ENCODE data around the gene SPNS2. TPM values are rescaled to one million over a fixed set of nuclear protein-coding genes. Genes with fewer than 3 reads are reported as not detected.

SPNS2 gene
- total RNA-seq, 1 experiment from 2014 or later, result 0.33 TPM

DNA sequence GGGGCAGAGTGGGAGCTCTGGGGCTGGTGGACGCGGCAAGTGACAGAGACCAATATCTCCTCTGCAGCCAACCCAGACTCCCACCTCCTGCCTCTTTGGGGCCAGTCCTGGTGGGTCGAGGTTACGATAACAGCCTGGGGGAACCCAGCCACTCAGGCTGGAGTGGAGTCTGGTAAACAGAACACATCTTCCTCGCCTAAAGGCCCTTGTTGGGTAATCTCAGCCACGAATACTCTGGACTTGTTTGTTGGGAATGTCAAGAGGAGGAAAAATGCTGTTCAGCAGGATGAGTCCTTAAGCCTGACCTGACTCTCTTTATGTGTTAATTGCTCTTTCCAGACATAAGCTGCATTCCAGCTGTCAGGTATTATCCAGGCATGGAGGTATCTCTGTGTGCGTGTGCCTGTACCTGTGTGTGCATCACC lies 8.0 kb upstream of the SPNS2 start:
- Histone ChIP-seq H2BK120ac (ENCODE audit: low read depth, low read length, poor library complexity, severe bottlenecking) (no peak overlapping the region), H2BK12ac (ENCODE audit: insufficient read length, low read depth, low read length) (no peak overlapping the region), H3T11ph (ENCODE audit: low read length) (no peak overlapping the region), H2BK5ac (ENCODE audit: insufficient read length, low read length) (no peak overlapping the region), H2BK15ac (ENCODE audit: low read depth, low read length) (no peak overlapping the region), H4K5ac (ENCODE audit: insufficient read length, low read depth, low read length) (no peak overlapping the region), H3K14ac (ENCODE audit: insufficient read depth, low read length) (no peak overlapping the region), H3K27me3 (ENCODE audit: insufficient read depth, low read length) (no peaks in the 10 kb centered on the region), H3K18ac (ENCODE audit: insufficient read length, low read depth, low read length) (no peak overlapping the region), H4K8ac (replicated peaks; ENCODE audit: insufficient read length, low read depth, low read length) (no peak overlapping the region), H4K91ac (ENCODE audit: insufficient read length, low read depth, low read length) (no peak overlapping the region), H3K79me2 (ENCODE audit: insufficient read depth, low read length) (no peaks in the 10 kb centered on the region), H2AK5ac (ENCODE audit: insufficient read length, low read length) (no peak overlapping the region), H4K20me1 (ENCODE audit: control insufficient read depth, insufficient read depth, insufficient read length) (peaks cover 3% of the 10 kb centered on the region), H3K9me3 (ENCODE audit: control insufficient read depth, low read depth, low read length) (no peaks in the 10 kb centered on the region), H3K27ac (ENCODE audit: insufficient read length, low read depth, low read length) (no peak overlapping the region), H3K4me1 (ENCODE audit: insufficient read depth, low read length) (no peaks in the 10 kb centered on the region), H2AFZ (ENCODE audit: low read length) (no peak overlapping the region), H3K9ac (ENCODE audit: extremely low read depth, insufficient read length, low read length) (no peak overlapping the region), H3K23ac (ENCODE audit: insufficient read length, low read depth, low read length) (no peak overlapping the region), H3K23me2 (ENCODE audit: insufficient read length, low read depth, low read length, poor library complexity, severe bottlenecking) (no peaks in the 10 kb centered on the region), H3K4ac (ENCODE audit: low read depth, low read length) (no peak overlapping the region), H3K79me1 (ENCODE audit: insufficient read depth, low read depth, low read length, poor library complexity, severe bottlenecking) (no peaks in the 10 kb centered on the region), H3K4me2 (ENCODE audit: insufficient read depth, insufficient read length, low read length) (no peak overlapping the region), H2BK20ac (ENCODE audit: low read depth, low read length, poor library complexity, severe bottlenecking) (no peak overlapping the region), H3K56ac (ENCODE audit: insufficient read length, low read depth, low read length) (no peak overlapping the region)
- no peaks in the 10 kb centered on the region; a peak in 2 of 5 replicates for H3K9me3 Mint-ChIP-seq
- no CpG with 5 or more reads among the region's 7 CpGs for whole genome bisulfite sequencing (ENCODE audit: extremely low coverage, insufficient read length, low lambda C conversion rate)
- no peak overlapping the region for H3K27ac Mint-ChIP-seq
- H3K27me3 Mint-ChIP-seq (ENCODE audit: low read depth), result peaks cover 16% of the 10 kb centered on the region
- TF ChIP-seq, protein P1, sequence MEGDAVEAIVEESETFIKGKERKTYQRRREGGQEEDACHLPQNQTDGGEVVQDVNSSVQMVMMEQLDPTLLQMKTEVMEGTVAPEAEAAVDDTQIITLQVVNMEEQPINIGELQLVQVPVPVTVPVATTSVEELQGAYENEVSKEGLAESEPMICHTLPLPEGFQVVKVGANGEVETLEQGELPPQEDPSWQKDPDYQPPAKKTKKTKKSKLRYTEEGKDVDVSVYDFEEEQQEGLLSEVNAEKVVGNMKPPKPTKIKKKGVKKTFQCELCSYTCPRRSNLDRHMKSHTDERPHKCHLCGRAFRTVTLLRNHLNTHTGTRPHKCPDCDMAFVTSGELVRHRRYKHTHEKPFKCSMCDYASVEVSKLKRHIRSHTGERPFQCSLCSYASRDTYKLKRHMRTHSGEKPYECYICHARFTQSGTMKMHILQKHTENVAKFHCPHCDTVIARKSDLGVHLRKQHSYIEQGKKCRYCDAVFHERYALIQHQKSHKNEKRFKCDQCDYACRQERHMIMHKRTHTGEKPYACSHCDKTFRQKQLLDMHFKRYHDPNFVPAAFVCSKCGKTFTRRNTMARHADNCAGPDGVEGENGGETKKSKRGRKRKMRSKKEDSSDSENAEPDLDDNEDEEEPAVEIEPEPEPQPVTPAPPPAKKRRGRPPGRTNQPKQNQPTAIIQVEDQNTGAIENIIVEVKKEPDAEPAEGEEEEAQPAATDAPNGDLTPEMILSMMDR (conservative IDR thresholded peaks at IDR 0.05), result no peak
- no peaks in the 10 kb centered on the region for H3K36me3 Mint-ChIP-seq (ENCODE audit: insufficient read depth in 1 of 3, low read depth in 3 of 3)
- no peak for DNase-seq
- no peak overlapping the region for H3K4me3 Mint-ChIP-seq
- H3K4me1 Mint-ChIP-seq, result peaks cover 18 to 22% of the 10 kb centered on the region in 2 experiments
